ENCODE measurements around the gene EPHB2. TPM values are rescaled to one million over a fixed set of nuclear protein-coding genes. Genes with fewer than 3 reads are reported as not detected.
"Not testable (repeated sequence)": the region's sequence is repeated elsewhere in the genome, so short reads cannot be mapped to it uniquely, and the experiment has no call there.

Gene EPHB2
- total RNA-seq, 1 experiment from 2014 or later, result 39.3 TPM

DNA sequence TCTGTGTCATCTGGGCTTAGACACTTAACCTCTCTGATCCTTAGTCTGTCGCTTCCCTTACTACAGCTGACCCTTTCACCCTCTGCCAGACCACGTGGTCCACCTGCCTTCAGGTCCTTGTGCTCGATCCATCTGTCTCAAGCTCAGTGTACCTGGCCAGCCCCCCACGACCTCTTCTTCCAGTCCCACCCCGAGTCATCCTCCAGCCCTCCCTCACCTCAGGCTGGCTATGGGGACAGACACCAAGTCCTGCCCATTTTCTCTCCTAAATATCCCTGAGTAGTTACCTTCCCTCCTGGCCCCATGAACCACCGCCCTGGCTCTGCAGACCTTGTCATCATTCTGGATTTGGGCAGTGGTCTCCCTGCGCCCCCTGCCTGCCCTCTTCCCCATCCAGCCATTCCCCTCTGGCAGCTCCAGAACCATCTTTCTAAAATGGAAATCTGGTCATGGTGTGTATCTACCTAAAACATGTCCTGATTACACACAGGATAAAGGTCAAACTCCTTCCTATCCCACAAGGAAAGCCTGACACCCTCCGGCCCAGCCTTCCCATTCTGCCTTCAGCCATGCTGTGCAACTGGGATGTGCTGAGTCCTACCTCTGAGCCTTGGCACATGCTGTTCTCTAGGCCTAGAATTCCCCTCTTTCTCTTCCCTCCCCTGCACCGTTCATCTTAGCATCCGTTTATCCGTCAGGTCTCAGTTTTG is 107.6 kb downstream of the EPHB2 start:
- DNase-seq (ENCODE audit: low spot score), result no peak

DNA sequence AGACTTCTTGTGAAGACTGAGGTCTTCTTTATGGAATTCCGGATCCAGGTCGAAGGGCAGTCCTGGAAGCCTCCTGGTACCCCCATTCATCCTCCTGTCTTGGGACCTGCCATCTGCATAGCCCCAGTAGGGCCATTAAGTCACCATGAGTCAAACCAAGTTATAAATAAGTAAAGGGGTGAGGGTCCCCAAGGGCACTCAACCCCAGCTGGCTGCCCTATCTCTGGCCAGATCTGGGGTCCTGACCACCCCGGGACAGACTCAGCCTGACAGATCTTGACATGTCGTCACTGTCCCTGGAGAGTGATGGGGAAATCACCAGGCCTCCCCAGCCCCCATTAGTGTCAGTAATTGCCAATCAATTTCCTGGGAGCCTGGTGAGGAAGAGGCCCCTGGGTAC is 108.7 kb downstream of the EPHB2 start:
- DNase-seq (ENCODE audit: low spot score), result no peak

DNA sequence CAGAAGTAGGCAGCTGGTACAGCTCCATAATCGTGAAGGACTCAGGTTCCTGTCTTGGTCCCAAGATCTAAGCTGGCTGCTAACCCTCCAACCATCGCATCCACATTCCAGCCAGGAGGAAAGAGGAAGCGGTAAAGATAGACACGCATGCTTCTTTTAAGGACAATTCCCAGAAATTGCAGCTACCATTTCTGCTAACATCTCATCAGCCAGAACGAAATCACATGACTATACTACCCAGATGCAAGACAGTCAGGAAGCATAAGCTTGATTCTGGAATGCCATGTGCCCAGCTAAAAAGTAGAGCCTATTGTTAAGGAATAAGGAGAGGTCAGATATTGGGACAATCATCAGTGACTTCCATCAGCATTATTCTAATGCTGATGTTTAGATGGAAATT is 110.4 kb downstream of the EPHB2 start:
- DNase-seq (ENCODE audit: low spot score), result no peak

DNA sequence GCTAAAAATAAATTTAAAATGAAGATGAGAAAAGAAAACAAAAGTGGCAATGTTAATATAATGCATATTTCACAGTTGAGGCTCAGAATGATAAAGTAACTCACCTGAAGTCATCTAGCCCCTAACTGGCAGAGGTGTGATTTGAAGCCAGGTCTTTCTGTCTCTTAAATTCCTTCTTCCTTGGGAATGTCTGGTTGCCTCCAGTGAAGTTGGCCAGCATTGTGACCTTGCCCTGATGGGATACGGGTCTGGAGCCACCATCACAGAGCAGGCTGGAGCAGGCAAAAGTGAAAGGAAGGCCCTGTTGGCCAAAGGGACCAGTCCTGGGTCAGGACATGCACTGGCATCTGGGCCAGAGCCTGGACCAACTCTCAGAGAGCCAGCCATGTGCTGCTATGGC is 111.7 kb downstream of the EPHB2 start:
- DNase-seq (ENCODE audit: low spot score), result no peak

DNA sequence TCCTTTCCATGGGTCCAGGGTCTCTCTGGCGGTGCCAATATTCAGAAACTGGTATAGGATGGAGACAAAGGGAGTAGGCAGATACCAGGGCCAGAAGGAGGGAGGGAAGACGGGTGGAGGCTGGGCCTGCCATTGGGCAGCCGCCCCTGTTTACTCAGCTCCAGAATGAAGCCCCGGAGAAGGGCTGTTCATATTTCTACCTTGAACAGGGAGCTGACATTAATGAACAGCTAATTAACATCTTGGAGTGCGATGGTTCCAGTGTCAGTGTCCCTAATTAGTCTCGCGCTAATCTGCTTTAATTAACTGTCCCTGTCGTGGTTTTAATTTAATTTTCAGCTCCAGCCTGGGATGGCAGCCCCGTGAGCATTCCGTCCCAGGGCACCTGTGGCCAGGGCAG is 113.8 kb downstream of the EPHB2 start:
- no peak for DNase-seq (ENCODE audit: low spot score)

DNA sequence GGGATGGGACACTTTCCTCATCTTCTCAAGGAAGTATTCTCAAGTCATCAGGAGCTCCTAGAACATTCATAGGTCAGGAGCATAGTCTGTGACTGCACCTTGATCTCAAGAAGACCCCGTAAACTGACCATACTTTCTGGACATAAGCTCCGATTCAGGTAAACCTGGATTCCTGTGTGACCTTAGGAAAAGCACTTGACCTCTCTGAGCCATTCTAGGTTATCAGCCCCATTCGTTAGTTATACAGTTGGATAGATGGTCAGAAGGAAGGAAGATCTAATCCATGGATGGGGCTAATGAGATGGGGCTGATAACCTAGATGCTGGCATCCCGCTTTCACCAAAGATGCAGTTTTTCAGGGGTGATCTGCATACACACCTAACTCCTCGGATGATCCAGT is 114.3 kb downstream of the EPHB2 start:
- no peak for DNase-seq (ENCODE audit: low spot score)

DNA sequence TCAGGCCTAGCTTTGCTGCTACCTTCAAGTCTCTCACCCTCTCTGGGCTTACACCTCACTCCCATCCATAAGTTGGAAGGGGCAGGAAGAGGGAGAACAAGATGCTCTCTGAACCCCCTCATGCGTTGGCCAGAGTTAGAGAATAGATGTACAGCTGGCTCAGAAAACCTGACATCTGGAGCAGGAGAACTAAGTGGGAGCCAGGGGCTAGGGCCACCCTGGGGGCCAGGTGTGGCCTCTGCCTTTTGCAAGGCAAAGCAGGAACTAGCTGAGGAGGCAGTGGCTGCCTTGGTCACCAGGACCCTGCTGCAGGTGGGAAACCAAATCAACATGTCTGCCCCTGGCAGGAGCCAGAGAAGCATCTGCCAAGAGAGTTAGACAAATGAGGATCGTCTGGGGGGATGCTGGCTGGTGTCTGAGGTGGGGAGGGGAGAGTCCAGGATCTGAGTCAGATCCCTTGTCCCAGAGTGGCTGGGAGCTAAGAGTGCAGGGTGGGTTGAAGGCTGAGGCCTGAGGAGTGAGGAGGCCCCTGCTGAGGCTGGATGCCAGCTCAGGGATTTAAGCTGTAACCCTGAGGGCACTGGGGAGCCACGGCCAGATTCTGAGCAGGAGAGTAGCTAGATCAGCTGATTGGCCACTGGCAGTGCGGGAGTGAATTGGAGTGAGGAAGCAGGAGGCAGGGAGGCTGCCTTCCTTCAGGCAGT is 115.0 kb downstream of the EPHB2 start:
- peak; percentile 4 for DNase-seq (ENCODE audit: low spot score)

DNA sequence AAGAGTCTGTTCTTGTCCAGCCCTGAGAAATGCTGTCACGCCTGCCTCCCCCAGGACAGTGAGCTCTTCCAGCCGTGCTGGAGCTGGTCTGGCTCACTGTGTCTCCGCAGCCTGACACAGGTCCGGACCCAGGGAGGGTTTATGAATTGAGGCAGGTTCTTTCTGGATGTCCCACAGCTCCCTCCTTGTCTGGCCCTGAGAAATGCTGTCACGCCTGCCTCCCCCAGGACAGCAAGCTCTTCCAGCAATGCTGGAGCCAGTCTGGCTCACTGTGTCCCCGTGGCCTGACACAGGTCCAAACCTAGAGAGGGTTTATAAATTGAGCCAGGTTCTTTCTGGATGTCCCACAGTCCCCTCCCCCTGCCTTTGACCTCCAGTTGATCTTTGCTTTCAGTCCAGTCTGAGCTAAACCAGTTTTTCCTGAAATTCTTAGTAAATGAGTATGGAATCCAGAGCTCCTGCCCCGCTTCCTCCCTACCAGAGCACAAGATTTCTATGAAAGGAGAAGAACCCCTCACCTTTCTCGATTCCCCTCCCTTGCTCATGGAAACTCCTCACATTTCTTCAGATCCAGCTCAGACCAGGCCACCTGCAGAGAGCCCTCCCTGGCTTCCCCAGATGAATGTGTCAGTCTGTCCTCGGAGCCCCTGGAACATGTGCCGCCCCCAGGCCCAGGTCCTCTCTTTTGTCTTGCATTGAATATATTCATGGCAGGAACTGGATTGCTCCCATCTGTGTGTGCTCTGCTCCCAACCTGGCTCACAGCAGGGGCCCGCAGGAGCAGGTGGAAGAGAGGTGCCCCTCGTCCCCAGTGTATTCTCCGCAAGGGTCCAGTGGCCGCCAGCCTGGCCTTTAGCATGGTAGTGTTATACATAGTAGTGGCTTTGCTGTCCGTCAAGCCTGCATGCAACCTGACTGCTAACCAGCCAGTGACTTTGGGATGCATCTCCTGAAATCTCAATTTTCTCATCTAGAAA is 116.3 kb downstream of the EPHB2 start:
- no peak for DNase-seq (ENCODE audit: low spot score)

DNA sequence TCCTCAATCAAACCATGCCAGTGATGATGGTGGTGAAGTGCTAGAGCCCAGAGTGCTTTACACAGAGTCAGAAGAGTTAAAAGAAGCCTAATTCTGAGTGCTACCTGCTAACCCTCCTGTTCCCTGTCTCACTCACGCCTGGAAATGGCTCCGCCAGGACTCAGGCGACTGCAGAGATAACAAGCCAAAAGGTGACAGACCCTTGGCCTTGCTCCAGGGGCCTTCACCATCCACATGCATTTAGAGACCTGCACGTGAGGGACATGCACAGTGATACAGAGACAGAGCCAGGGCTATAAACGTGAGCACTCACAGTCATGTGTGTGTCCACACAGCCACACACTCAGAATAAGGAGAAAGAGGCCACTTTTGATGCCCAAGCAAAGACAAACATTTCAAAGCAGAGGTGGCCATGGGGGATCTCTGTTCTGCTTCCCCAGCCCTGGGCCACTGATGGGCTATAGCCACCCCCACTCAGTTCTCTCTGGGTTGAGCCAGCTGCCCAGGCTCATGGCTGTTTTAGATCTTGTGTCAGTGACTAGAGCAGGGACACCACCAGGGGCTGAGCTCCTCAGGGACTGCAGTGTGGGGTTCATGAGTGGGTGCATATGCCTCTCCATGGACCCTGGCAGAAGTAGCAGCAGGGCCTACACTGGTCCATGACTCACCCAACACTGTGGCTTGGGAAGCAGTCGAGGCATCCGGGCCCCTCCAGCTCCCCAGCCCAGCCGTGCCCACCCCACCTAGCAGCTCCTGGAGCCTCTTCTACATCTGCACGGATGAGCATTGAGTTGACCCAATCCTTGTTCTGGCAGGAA is 117.2 kb downstream of the EPHB2 start:
- no peak for DNase-seq (ENCODE audit: low spot score)

DNA sequence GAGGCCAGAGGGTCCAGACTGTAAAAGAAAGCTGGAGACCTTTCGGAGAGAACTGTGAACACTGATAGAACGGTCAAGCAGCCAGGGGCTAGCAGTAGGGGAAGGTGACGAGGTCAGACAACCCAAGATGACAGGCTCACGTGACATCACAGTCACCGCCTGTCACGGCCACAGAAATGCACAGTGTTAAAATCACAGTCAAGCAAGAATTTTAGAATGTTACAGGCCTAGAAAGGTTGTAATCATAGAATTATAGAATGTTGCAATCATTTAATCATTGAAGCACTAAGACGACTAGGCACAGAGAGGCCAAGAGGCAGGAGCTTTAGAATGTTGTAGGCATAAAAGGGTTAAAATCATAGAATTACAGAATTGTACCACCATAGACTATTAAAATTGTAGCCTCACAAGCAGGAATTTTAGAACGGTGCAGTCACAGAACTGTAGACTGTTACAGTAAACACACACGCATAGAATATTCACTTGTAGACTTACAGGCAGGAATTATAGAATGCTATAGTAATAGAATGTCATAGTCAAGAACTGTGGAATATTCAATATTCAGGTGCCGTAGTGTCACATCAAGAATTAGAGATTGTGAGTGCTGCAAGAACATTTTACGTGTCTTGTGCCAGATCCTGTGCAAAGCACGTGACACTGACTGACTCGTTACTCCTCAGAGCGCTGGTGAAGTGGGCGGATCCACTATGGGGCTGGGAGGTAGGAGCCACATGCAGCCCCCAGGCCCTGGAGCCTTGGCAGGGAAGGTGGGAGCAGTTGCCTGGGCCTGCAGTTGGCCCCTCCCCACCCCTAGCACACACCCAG is 118.1 kb downstream of the EPHB2 start:
- DNase-seq (ENCODE audit: low spot score), result no peak

DNA sequence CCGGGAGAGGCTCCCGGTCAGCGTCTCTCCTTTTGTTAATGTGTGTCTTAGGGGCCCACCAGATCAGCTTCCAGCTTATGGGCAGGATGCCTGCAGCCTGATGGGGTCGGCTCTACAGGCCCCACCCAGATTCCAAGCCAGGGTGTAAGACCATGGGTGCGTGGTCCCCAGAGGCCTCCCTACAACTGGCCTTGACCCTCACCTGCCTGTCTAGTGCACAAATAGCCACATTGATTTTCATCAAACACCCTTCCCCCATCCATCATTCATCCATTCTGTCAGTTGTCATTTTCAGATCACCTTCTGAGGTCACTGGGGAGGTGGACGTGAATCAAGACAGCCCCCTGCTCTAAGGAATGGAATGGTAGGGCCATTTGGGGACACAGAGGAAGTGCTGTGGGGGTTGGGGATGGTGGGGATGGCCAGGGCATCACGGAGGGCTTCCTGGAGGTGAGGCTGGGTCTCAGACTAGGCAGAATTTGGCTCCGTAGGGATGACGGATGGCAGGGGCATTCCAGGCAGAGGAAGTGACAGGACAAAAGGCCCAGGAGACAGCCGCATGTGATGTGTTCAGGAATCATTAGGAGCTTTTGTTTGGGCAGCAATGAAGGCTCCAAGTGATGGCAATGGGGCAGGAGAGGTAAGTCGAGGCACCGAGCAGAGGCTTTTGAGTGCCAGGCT is 118.8 kb downstream of the EPHB2 start:
- DNase-seq (ENCODE audit: low spot score), result no peak

DNA sequence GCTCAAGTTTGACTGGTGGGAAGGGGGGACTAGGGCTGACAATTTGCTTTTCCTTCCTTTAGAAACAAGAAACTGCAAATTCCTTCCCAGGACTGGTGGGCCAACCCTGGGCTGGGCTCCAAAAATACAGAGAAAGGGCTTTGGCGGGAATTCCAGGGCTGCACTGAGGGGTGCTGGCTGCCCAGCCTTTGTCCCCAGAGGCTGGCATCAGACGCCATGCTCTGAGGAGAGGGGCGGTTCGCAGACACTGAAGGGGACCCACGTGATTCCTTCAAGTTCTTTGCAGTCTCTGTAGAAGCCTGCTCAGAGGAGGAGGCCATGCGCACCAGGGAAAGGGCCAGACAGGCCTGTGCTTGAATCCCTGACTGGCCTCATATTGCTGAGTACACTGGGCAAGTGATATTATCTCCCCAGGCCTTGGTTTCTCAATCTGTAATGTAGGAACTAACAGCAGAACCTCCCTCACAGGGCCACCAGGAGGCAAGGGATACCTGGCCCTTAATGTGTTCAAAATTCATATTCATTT is 119.5 kb downstream of the EPHB2 start:
- DNase-seq (ENCODE audit: low spot score), result no peak

DNA sequence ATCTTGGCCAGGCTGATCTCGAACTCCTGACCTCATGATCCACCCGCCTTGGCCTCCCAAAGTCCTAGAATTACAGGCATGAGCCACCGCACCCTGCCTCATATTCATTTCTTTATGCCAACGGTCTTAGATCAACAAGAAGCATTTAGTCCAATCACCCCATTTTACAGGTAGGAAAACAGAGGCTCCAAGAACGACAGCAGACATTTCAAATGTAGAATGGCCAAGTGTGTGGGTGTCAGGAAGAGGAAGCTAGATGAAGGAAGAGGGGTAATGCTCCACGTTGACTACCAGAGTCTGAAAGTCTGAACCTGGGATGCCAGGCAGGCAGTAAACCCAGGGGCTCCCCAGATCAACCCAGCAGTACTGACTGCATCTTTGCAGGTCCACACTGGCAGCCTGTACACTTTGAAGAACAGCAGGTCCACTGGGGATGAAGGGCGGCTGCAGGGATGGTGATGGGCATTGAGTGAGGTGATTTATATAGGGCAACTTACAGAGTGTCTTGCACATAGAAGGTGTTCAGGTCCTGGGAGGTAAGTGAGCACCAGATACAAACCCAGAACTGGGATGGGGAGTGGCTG is 120.2 kb downstream of the EPHB2 start:
- DNase-seq (ENCODE audit: low spot score), result no peak

DNA sequence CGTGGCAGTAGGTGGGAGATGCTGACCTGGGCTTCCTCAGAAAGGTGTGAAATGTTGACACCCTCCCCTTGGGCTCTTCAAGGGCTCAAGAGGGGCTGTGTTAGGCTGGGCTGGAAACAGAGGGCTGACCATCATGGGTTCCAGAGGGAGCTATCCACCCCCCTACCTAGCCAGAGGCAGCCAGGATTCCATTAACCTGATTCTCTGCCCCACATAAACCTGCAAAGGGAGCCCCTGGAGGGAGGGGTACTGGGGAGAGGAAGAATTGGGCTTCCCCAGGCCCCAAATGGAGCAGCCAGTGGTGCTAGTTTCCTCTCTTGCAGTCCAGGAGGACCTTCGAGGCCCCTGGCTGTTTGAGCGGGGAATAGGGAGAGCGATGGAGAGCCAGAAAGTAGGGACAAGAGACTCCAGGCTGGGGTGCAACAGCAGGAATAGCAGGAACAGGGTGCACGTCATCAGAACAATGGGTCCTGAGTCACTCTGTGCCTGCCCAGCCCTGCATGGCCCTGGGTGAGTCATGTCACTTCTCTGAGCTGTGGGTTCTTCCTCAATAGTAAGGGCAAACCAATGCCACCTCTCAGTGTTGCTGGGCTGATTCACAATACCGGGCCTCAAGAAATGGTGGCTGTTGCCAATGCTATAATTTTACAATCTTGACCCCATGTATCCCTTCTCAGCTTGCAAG is 121.2 kb downstream of the EPHB2 start:
- peak; percentile 93 for DNase-seq (ENCODE audit: low spot score)

DNA sequence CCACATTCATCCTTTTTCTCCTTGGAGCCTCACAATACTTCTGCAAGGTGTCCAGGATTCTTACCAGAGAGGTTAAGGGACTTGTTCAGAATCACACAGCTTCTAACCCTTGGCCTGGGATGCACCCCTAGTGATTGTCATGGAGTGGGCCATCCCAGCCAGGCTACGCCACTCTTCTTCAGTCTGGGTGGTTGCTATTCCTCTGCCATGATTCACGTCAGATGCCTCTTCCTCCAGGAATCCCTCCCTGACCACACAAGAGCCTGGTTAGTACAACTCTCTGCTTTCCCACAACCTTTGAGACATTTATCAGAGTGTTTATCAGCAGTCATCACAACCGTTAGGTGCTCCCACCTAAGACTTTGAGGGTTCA is 121.8 kb downstream of the EPHB2 start:
- DNase-seq (ENCODE audit: low spot score), result peak; percentile 61

DNA sequence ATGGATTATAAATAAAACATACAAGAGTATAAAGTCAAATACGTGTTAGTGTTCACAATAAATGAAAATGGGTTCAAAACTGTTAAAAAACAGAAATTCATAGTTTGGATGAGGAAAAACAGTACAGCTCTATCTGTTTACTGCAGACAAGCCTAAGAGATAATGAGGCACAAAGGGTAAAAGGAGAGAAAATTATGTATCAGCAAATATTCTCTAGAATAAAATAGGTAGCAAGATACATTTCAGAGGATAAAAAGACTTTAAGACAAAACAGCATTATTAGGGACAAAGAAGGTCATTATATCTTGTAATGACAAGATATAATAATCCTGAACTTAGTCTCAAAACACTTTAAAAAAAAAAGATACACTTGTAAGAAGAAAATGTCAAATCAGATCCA is 123.1 kb downstream of the EPHB2 start:
- DNase-seq (ENCODE audit: low spot score), result no peak

DNA sequence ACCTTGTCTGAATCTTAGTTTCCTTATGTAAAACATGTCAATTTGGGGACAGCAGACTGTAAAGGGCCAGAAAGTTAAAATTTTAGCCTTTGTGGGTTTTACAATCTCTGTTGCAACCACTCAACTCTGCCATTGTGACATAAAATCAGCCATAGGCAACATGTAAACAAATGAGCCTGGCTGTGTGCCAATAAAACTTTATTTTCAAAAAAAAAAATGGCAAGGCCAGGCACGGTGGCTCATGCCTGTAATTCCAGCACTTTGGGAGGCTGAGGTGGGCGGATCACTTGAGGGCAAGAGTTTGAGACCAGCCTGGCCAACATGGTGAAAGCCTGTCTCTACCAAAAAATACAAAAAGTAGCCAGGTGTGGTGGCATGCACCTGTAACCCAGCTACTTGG is 123.8 kb downstream of the EPHB2 start:
- DNase-seq (ENCODE audit: low spot score), result not testable (repeated sequence)

DNA sequence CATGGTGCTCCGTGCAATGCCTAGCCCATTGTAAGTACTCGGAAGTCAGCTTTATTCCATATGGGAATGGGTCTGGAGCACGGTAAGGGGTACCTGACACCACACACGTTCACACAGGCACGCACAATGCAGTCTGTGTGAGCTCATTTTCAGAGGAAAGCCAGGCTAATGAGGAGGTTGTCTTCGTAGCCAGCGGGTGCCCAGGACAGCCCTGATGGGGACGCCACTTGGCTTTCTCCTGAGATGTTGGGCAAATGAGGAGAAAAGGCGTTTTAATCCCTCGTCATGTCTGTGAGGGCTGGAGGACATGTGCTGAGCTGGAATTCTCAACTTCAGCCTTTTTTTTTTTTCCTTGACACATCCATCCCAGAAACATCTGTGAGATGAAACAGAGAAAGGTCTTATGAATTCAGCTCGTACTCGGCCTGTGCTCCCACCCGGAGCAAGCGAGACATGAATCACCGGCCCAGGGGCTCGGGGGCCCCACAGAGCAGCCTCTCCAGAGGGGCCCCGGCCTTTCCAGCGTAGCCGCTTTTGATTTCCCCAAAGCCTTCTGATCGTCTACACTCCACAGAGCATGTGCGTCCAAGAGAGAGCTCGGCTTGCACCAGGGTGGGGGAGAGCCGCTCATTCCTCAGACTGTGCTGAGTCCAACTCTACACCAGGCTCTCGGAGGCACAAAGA is 125.1 kb downstream of the EPHB2 start:
- DNase-seq (ENCODE audit: low spot score), result no peak

Measured in A172 (cell line).